B cell (primary cell): ENCODE measurements around the gene DNAJC24.

Experiments
- EZH2 ChIP-seq: IDR thresholded peaks from 2 replicates; pipeline ENCODE4 v1.6.1; 2012; ENCODE audit warnings: borderline replicate concordance, low read depth, mild to moderate bottlenecking, moderate library complexity, low read length; ENCODE audit not compliant: insufficient read depth, poor library complexity, severe bottlenecking
- TF ChIP-seq, protein P1 (sequence below): fragments of 200-600 bp; IDR thresholded peaks from one replicate; pipeline ENCODE4 v1.8.0; 2022; ENCODE audit warnings: antibody characterized with exemption, mild to moderate bottlenecking

DNA sequence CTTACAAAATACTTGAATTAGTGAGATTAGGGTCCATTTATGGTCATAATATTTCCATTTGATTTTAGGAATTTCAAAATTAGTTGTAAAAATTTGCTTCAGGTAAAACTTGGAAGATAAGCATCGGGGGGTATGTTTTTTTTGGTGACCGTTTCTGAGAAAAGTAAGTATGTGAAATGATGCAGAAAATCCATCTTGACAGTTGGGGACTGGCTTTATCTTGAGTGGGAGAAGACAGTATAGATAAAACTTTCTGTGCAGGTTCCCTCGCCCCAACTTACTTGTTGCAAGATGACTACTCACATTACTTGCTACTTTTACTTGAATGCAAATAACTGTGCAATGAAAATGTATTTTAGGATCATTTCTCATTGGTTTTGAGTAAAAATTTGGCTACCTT is 49.5 kb downstream of the DNAJC24 start:
- TF ChIP-seq, protein P1, sequence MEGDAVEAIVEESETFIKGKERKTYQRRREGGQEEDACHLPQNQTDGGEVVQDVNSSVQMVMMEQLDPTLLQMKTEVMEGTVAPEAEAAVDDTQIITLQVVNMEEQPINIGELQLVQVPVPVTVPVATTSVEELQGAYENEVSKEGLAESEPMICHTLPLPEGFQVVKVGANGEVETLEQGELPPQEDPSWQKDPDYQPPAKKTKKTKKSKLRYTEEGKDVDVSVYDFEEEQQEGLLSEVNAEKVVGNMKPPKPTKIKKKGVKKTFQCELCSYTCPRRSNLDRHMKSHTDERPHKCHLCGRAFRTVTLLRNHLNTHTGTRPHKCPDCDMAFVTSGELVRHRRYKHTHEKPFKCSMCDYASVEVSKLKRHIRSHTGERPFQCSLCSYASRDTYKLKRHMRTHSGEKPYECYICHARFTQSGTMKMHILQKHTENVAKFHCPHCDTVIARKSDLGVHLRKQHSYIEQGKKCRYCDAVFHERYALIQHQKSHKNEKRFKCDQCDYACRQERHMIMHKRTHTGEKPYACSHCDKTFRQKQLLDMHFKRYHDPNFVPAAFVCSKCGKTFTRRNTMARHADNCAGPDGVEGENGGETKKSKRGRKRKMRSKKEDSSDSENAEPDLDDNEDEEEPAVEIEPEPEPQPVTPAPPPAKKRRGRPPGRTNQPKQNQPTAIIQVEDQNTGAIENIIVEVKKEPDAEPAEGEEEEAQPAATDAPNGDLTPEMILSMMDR = no peak
- no peak for TF ChIP-seq EZH2
